Aorta (tissue), 5 donors: ENCODE results near the gene MACROD2. TPM values are rescaled to one million over a fixed set of nuclear protein-coding genes. Genes with fewer than 3 reads are reported as not detected.

ENCODE experiments used
- ATAC-seq: fragments of 200-7000 bp; cut with Tn5 transposase; one replicate; pipeline ENCODE4 v1.9.1; 2022; ENCODE audit warnings: moderate library complexity; ENCODE audit not compliant: low FRiP score
- DNase-seq, 2 donors: peaks; one replicate each; pipeline ENCODE4 v3.0.0-alpha.2; 2020
- H3K27ac ChIP-seq, 2 donors: one replicate each; pipeline ENCODE4 v1.5.1; 2013; ENCODE audit warnings: low read length in 2 of 2, mild to moderate bottlenecking in 2 of 2, moderate library complexity in 2 of 2, control low read depth in 1 of 2, inconsistent platforms in 1 of 2, low read depth in 1 of 2
- H3K27me3 ChIP-seq, 2 donors: one replicate each; pipeline ENCODE4 v1.6.1; 2013; ENCODE audit warnings: control low read depth in 1 of 2, low read length in 1 of 2, mild to moderate bottlenecking in 1 of 2, moderate library complexity in 1 of 2; ENCODE audit not compliant: insufficient read depth in 2 of 2, control insufficient read depth in 1 of 2
- H3K36me3 ChIP-seq, 2 donors: one replicate each; pipeline ENCODE4 v1.6.1; 2013; ENCODE audit warnings: control low read depth in 1 of 2, low read length in 1 of 2, mild to moderate bottlenecking in 1 of 2; ENCODE audit not compliant: insufficient read depth in 2 of 2, control insufficient read depth in 1 of 2
- H3K4me1 ChIP-seq, 2 donors: one replicate each; pipeline ENCODE4 v1.6.1; 2013; ENCODE audit warnings: low read length in 2 of 2, control low read depth in 1 of 2, mild to moderate bottlenecking in 1 of 2, moderate library complexity in 1 of 2; ENCODE audit not compliant: insufficient read depth in 2 of 2, control insufficient read depth in 1 of 2
- H3K4me3 ChIP-seq, 2 donors: one replicate each; pipeline ENCODE4 v1.5.1; 2013; ENCODE audit warnings: low read length in 2 of 2, control low read depth in 1 of 2, mild to moderate bottlenecking in 1 of 2
- H3K9me3 ChIP-seq: one replicate; pipeline ENCODE4 v1.6.1; 2013; ENCODE audit warnings: mild to moderate bottlenecking, low read length; ENCODE audit not compliant: control insufficient read depth
- WGBS, 2 donors: extraction: QIAGEN DNeasy Blood & Tissue Kit; methylation state at CpG; one replicate each; pipeline ENCODE4 v1.1.7; 2013; 5-methylcytosine and 5-hydroxymethylcytosine counted together
- intact Hi-C, 2 donors: fragments of 100-400 bp; cut with DNase I; formaldehyde crosslinking; loops; one replicate each; pipeline versions ENCODE4 v1.14.2 to v1.15.0; 2022
- polyA plus RNA-seq, 2 donors: library from polyadenylated mRNA; stranded (reverse); fragments of 200-250 nt; gene quantifications; one replicate each; pipeline ENCODE4 v1.2.3, GENCODE V29; 2013
- total RNA-seq, 2 donors: library from RNA; stranded (reverse); fragmentation: NEBNext Ultra II Directional; extraction: Animal tissue kit (Norgen Biotek cat#: 25700); gene quantifications; one replicate each; pipeline ENCODE4 v1.2.1, GENCODE V29; 2021
- donor health status: healthy with polysubstance abuse.
- donor health status: Bipolar disorder and iron deficiency.
- donor health status: DM: no; HTN: no; CAD: no.
- donor health status: DM: no; HTN: no; CAD: no.
- donor health status: DM: yes; HTN: yes; CAD: no.

Gene MACROD2
- total and polyA plus RNA-seq, 4 donors = 0.90 to 11.2 (median 4.8) TPM

- ATAC-seq = no peak
- WGBS, 2 donors = 67 to 81% methylated on average over 1 of the region's 1 CpG
- DNase-seq = no peak
- H3K27ac ChIP-seq = no peak overlapping the region
- H3K9me3 ChIP-seq = no peaks in the 10 kb centered on the region
- H3K4me3 ChIP-seq = no peak overlapping the region
- no peaks in the 10 kb centered on the region for H3K27me3 ChIP-seq
- H3K36me3 ChIP-seq = no peaks in the 10 kb centered on the region
- H3K4me1 ChIP-seq = no peaks in the 10 kb centered on the region
- intact Hi-C loops = no loop called here
Measured at GRCh38 chr20:16081421-16081820, 2086.1 kb downstream of the MACROD2 start.

- Histone ChIP-seq H3K27me3 (no peaks in the 10 kb centered on the region), H3K4me3 (no peak overlapping the region), H3K4me1 (no peaks in the 10 kb centered on the region), H3K27ac (no peak overlapping the region), H3K36me3 (no peaks in the 10 kb centered on the region), H3K9me3 (no peaks in the 10 kb centered on the region)
- ATAC-seq (no peak), DNase-seq (no peak)
- WGBS, 2 donors = 96 to 97% methylated on average over 2 of the region's 2 CpGs
- intact Hi-C loops = no loop called here
Measured at GRCh38 chr20:16082051-16082550, 2086.8 kb downstream of the MACROD2 start.

GRCh38 chr20:16083639-16084280 lies 2088.4 kb downstream of the MACROD2 start:
- DNase-seq (no peak), ATAC-seq (no peak)
- no peaks in the 10 kb centered on the region for H3K4me1 ChIP-seq
- intact Hi-C loops = no loop called here
- H3K27me3 ChIP-seq = no peaks in the 10 kb centered on the region
- no peak overlapping the region for H3K27ac ChIP-seq
- no peaks in the 10 kb centered on the region for H3K9me3 ChIP-seq
- H3K36me3 ChIP-seq = no peaks in the 10 kb centered on the region
- no peak overlapping the region for H3K4me3 ChIP-seq

GRCh38 chr20:16095226-16095625 lies 2099.9 kb downstream of the MACROD2 start:
- intact Hi-C loops = no loop called here
- DNase-seq (no peak), ATAC-seq (no peak)
- no peak overlapping the region for H3K4me3 ChIP-seq
- H3K9me3 ChIP-seq = no peaks in the 10 kb centered on the region
- no peak overlapping the region for H3K27ac ChIP-seq
- H3K4me1 ChIP-seq = no peaks in the 10 kb centered on the region
- 10 to 17% methylated on average over 2 of the region's 2 CpGs for WGBS, 2 donors
- no peaks in the 10 kb centered on the region for H3K36me3 ChIP-seq
- no peaks in the 10 kb centered on the region for H3K27me3 ChIP-seq

- no peak overlapping the region for H3K4me3 ChIP-seq
- intact Hi-C loops = no loop called here
- ATAC-seq = no peak
- no peaks in the 10 kb centered on the region for H3K9me3 ChIP-seq
- 88 to 93% methylated on average over 4 of the region's 4 CpGs for WGBS, 2 donors
- H3K36me3 ChIP-seq = no peaks in the 10 kb centered on the region
- H3K27me3 ChIP-seq = no peaks in the 10 kb centered on the region
- no peak overlapping the region for H3K27ac ChIP-seq
- DNase-seq = no peak
- no peaks in the 10 kb centered on the region for H3K4me1 ChIP-seq
Measured at GRCh38 chr20:16096756-16097326, 2101.5 kb downstream of the MACROD2 start.

- Histone ChIP-seq H3K27ac (no peak overlapping the region), H3K4me1 (no peaks in the 10 kb centered on the region), H3K4me3 (no peak overlapping the region), H3K36me3 (no peaks in the 10 kb centered on the region), H3K27me3 (no peaks in the 10 kb centered on the region), H3K9me3 (no peaks in the 10 kb centered on the region)
- intact Hi-C loops = no loop called here
- DNase-seq (no peak), ATAC-seq (no peak)
- WGBS, 2 donors = 96 to 98% methylated on average over 4 of the region's 4 CpGs
Measured at GRCh38 chr20:16097788-16098187, 2102.5 kb downstream of the MACROD2 start.

GRCh38 chr20:16098890-16099639 lies 2103.7 kb downstream of the MACROD2 start:
- Histone ChIP-seq H3K4me1 (no peaks in the 10 kb centered on the region), H3K4me3 (no peak overlapping the region), H3K27me3 (no peaks in the 10 kb centered on the region), H3K9me3 (no peaks in the 10 kb centered on the region), H3K27ac (no peak overlapping the region), H3K36me3 (no peaks in the 10 kb centered on the region)
- WGBS, 2 donors = 86 to 87% methylated on average over 7 of the region's 7 CpGs
- DNase-seq = no peak
- no peak for ATAC-seq
- intact Hi-C loops = no loop called here

- ATAC-seq = no peak
- Histone ChIP-seq H3K36me3 (no peaks in the 10 kb centered on the region), H3K4me3 (no peak overlapping the region), H3K27me3 (no peaks in the 10 kb centered on the region), H3K27ac (no peak overlapping the region), H3K4me1 (no peaks in the 10 kb centered on the region), H3K9me3 (no peaks in the 10 kb centered on the region)
- WGBS, 2 donors = 88 to 89% methylated on average over 3 of the region's 3 CpGs
- no peak for DNase-seq
- intact Hi-C loops = no loop called here
Measured at GRCh38 chr20:16100111-16100510, 2104.8 kb downstream of the MACROD2 start.

- no peaks in the 10 kb centered on the region for H3K4me1 ChIP-seq
- intact Hi-C loops = no loop called here
- H3K4me3 ChIP-seq = no peak overlapping the region
- no peaks in the 10 kb centered on the region for H3K36me3 ChIP-seq
- H3K9me3 ChIP-seq = no peaks in the 10 kb centered on the region
- H3K27ac ChIP-seq = no peak overlapping the region
- WGBS, 2 donors = 75 to 78% methylated on average over 4 of the region's 4 CpGs
- no peaks in the 10 kb centered on the region for H3K27me3 ChIP-seq
- DNase-seq (no peak), ATAC-seq (no peak)
Measured at GRCh38 chr20:16100767-16101166, 2105.5 kb downstream of the MACROD2 start.
